Measurements from ENCODE around the gene LIN28B. TPM values are rescaled to one million over a fixed set of nuclear protein-coding genes. Genes with fewer than 3 reads are reported as not detected.

Gene LIN28B
- total RNA-seq, 1 donor from 2014 or later = 73.2 TPM

GRCh38 chr6:105113422-105113821 is 156.5 kb downstream of the LIN28B start:
- TF ChIP-seq, protein P1, sequence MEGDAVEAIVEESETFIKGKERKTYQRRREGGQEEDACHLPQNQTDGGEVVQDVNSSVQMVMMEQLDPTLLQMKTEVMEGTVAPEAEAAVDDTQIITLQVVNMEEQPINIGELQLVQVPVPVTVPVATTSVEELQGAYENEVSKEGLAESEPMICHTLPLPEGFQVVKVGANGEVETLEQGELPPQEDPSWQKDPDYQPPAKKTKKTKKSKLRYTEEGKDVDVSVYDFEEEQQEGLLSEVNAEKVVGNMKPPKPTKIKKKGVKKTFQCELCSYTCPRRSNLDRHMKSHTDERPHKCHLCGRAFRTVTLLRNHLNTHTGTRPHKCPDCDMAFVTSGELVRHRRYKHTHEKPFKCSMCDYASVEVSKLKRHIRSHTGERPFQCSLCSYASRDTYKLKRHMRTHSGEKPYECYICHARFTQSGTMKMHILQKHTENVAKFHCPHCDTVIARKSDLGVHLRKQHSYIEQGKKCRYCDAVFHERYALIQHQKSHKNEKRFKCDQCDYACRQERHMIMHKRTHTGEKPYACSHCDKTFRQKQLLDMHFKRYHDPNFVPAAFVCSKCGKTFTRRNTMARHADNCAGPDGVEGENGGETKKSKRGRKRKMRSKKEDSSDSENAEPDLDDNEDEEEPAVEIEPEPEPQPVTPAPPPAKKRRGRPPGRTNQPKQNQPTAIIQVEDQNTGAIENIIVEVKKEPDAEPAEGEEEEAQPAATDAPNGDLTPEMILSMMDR (conservative IDR thresholded peaks at IDR 0.05) = no peak
- Mint-ChIP-seq H3K36me3 (ENCODE audit: low read depth) (peaks cover 12% of the 10 kb centered on the region), H3K4me3 (no peak overlapping the region), H3K27ac (ENCODE audit: unreplicated experiment) (no peak overlapping the region), H3K4me1 (peaks cover 5% of the 10 kb centered on the region), H3K27me3 (ENCODE audit: low read depth) (no peaks in the 10 kb centered on the region), H3K9me3 (no peaks in the 10 kb centered on the region)
- no peak for DNase-seq (ENCODE audit: low read depth, low spot score)

DNA sequence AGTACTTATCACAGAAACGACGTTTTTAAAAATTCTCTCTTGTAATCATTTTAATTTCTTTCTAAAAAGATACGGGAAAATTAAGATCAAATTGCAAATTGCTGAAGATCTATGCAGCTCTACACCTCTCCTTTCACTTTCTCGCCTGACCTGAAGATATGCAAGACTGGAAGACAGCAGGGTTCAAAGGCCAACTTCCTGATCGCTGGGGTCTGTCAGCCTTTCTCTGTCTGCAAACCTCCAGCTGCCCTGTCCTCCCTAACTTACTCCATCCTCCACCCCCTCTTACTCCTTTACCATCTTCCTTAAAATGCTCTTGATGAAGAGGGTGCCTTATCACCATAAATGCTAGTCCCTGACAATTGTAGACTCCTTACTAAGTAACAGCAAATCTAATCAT is 159.2 kb downstream of the LIN28B start:
- no peak for DNase-seq (ENCODE audit: low read depth, low spot score)
- peaks cover 13% of the 10 kb centered on the region for H3K36me3 Mint-ChIP-seq (ENCODE audit: low read depth)
- H3K27me3 Mint-ChIP-seq (ENCODE audit: low read depth) = no peaks in the 10 kb centered on the region
- TF ChIP-seq, protein P1 (conservative IDR thresholded peaks at IDR 0.05) = no peak
- H3K4me3 Mint-ChIP-seq = no peak overlapping the region
- peaks cover 5% of the 10 kb centered on the region for H3K4me1 Mint-ChIP-seq
- no peak overlapping the region for H3K27ac Mint-ChIP-seq (ENCODE audit: unreplicated experiment)
- no peaks in the 10 kb centered on the region for H3K9me3 Mint-ChIP-seq

GRCh38 chr6:105120570-105120969 is 163.7 kb downstream of the LIN28B start:
- DNase-seq (ENCODE audit: low read depth, low spot score) = no peak
- peaks cover 12% of the 10 kb centered on the region for H3K36me3 Mint-ChIP-seq (ENCODE audit: low read depth)
- no peaks in the 10 kb centered on the region for H3K9me3 Mint-ChIP-seq
- H3K27me3 Mint-ChIP-seq (ENCODE audit: low read depth) = no peaks in the 10 kb centered on the region
- H3K4me3 Mint-ChIP-seq = no peak overlapping the region
- peaks cover 5% of the 10 kb centered on the region for H3K4me1 Mint-ChIP-seq
- TF ChIP-seq, protein P1 (conservative IDR thresholded peaks at IDR 0.05) = no peak
- H3K27ac Mint-ChIP-seq (ENCODE audit: unreplicated experiment) = no peak overlapping the region

DNA sequence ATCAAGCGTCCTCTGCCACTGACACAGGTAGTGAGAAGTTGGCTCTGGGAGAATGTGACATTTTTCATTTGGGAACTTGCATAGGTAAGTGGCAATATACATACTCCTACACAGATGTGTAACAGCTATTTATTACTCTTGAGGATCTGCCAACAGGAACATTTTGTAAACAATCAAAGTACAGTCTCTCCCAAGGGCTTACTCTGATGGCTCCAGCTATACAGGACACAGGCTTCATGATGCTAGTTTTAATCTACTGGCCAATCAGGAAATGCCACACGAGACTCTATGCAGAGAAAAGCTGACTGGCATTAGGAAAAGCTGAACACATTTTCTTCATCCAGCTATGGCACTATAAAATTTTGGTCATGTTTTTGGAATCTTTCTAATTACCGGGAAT is 165.1 kb downstream of the LIN28B start:
- H3K9me3 Mint-ChIP-seq = no peaks in the 10 kb centered on the region
- peaks cover 9% of the 10 kb centered on the region for H3K36me3 Mint-ChIP-seq (ENCODE audit: low read depth)
- no peak overlapping the region for H3K4me3 Mint-ChIP-seq
- no peaks in the 10 kb centered on the region for H3K27me3 Mint-ChIP-seq (ENCODE audit: low read depth)
- TF ChIP-seq, protein P1 (conservative IDR thresholded peaks at IDR 0.05) = no peak
- H3K27ac Mint-ChIP-seq (ENCODE audit: unreplicated experiment) = no peak overlapping the region
- no peak for DNase-seq (ENCODE audit: low read depth, low spot score)
- no peaks in the 10 kb centered on the region for H3K4me1 Mint-ChIP-seq

- no peaks in the 10 kb centered on the region for H3K27me3 Mint-ChIP-seq (ENCODE audit: low read depth)
- H3K4me3 Mint-ChIP-seq = no peak overlapping the region
Measured at GRCh38 chr6:105122717-105123116, 165.8 kb downstream of the LIN28B start.

More at GRCh38 chr6:105122717-105123116, 165.8 kb downstream of the LIN28B start:
- no peaks in the 10 kb centered on the region for H3K9me3 Mint-ChIP-seq
- no peak for DNase-seq (ENCODE audit: low read depth, low spot score)
- H3K36me3 Mint-ChIP-seq (ENCODE audit: low read depth) = peaks cover 9% of the 10 kb centered on the region
- H3K27ac Mint-ChIP-seq (ENCODE audit: unreplicated experiment) = no peak overlapping the region
- TF ChIP-seq, protein P1 (conservative IDR thresholded peaks at IDR 0.05) = no peak
- no peaks in the 10 kb centered on the region for H3K4me1 Mint-ChIP-seq

Other genes starting within 250 kb of the LIN28B start
- gene HACE1, start 97.2 kb upstream of the LIN28B start, total RNA-seq = 23.0 and 23.9 TPM in 2 replicates
- gene POPDC3, start 222.9 kb downstream of the LIN28B start, total RNA-seq = 0.77 and 0.86 TPM in 2 replicates